Psoas muscle (tissue), 8 donors: ENCODE data around the gene CCDC12. TPM values are rescaled to one million over a fixed set of nuclear protein-coding genes. Genes with fewer than 3 reads are reported as not detected.
A peak's percentile ranks its signal among the peaks of the same experiment; 100 is the strongest.

Experiments used
- ATAC-seq, 4 donors: fragments of 200-7000 bp; cut with Tn5 transposase; one replicate each; pipeline ENCODE4 v1.9.1; 2020; ENCODE audit warnings: moderate library complexity in 3 of 4, mild to moderate bottlenecking in 2 of 4
- DNase-seq, 2 donors: peaks; one replicate each; pipeline ENCODE4 v3.0.0-alpha.2; 2020
- H3K27ac ChIP-seq: fragments of 200-600 bp; one replicate; pipeline ENCODE4 v1.8.0; 2022
- H3K27me3 ChIP-seq, 3 donors: fragments of 200-600 bp in 1 of 3; one replicate each; pipeline versions ENCODE4 v1.6.1 to v1.8.0; 2013 to 2022; ENCODE audit warnings: low read length in 2 of 3, mild to moderate bottlenecking in 2 of 3, moderate library complexity in 1 of 3; ENCODE audit not compliant: insufficient read depth in 3 of 3
- H3K36me3 ChIP-seq, 2 donors: fragments of 200-600 bp in 1 of 2; one replicate each; pipeline versions ENCODE4 v1.6.1 to v1.8.0; 2013 to 2022; ENCODE audit warnings: low read depth in 1 of 2, mild to moderate bottlenecking in 1 of 2, moderate library complexity in 1 of 2; ENCODE audit not compliant: insufficient read depth in 1 of 2
- H3K4me1 ChIP-seq: fragments of 200-600 bp; one replicate; pipeline ENCODE4 v1.8.0; 2022
- H3K4me3 ChIP-seq: fragments of 200-600 bp; one replicate; pipeline ENCODE4 v1.8.0; 2022; ENCODE audit warnings: mild to moderate bottlenecking
- H3K9me3 ChIP-seq: fragments of 200-600 bp; one replicate; pipeline ENCODE4 v1.8.0; 2022
- CTCF ChIP-seq: fragments of 200-600 bp; IDR thresholded peaks from one replicate; pipeline ENCODE4 v1.8.0; 2022; ENCODE audit warnings: antibody characterized with exemption
- WGBS, 3 donors: extraction: QIAGEN DNeasy Blood & Tissue Kit; methylation state at CpG; one replicate each; pipeline versions ENCODE4 v1.1.6 to v1.1.7; 2013; 5-methylcytosine and 5-hydroxymethylcytosine counted together
- intact Hi-C, 2 donors: fragments of 100-400 bp; cut with DNase I; formaldehyde crosslinking; loops; one replicate each; pipeline versions ENCODE4 v1.11.0 to v1.14.2; 2022
- polyA plus RNA-seq, 3 donors: library from polyadenylated mRNA; stranded (reverse); fragments of 200-250 nt; gene quantifications; one replicate each; pipeline ENCODE4 v1.2.3, GENCODE V29; 2013
- total RNA-seq, 4 donors: library from RNA; stranded (reverse); fragmentation: NEBNext Ultra II Directional in 2 of 4; extraction: Animal tissue kit (Norgen Biotek cat#: 25700) in 2 of 4; gene quantifications; one replicate each; pipeline versions ENCODE4 v1.2.1 to v1.2.4, GENCODE V29; 2021 to 2023
- donor health status: healthy with polysubstance abuse.
- donor health status: DM: no; HTN: no; CAD: no; lungs with moderate emphysema.
- donor health status: Bipolar disorder and iron deficiency.
- donor health status: healthy.
- donor health status: DM: yes; HTN: yes; CAD: no.
- donor health status: DM: no; HTN: no; CAD: no.
- donor health status: DM: no; HTN: no; CAD: no.
- donor health status: DM: yes; HTN: yes; CAD: no.

CCDC12 gene
- total and polyA plus RNA-seq, 7 donors: 25.1 to 69.8 (median 36.4) TPM

GRCh38 chr3:46998121-46998851 lies 21.7 kb upstream of the CCDC12 start:
- Histone ChIP-seq H3K4me1 (no peaks in the 10 kb centered on the region), H3K27ac (no peak overlapping the region), H3K36me3 (peaks cover 0 to 41% of the 10 kb centered on the region in 2 donors), H3K27me3 (no peaks in the 10 kb centered on the region), H3K4me3 (no peak overlapping the region), H3K9me3 (no peaks in the 10 kb centered on the region)
- TF ChIP-seq CTCF: peak; percentile 78
- intact Hi-C loops: loop anchor here (2.0 to 10.0 kb wide), 4 partner anchors 73 to 293 kb away; partner anchors contain the start of gene TMIE (in 1 of the 2)
- DNase-seq (peak; percentile 77 to 90), ATAC-seq (peak; percentile 83 to 95 (median 85))
- 63 to 75% (median 67%) methylated on average over 26 to 27 of the region's 27 CpGs for WGBS, 3 donors

GRCh38 chr3:46997453-46998091 lies 21.0 kb upstream of the CCDC12 start:
- no peak for ATAC-seq
- DNase-seq: peak; percentile 12 to 37
- WGBS, 3 donors: 79 to 85% (median 80%) methylated on average over 13 of the region's 13 CpGs
- intact Hi-C loops: loop anchor here (2.0 to 10.0 kb wide), 4 partner anchors 73 to 293 kb away; partner anchors contain the start of gene TMIE (in 1 of the 2)
- Histone ChIP-seq H3K27me3 (no peaks in the 10 kb centered on the region), H3K4me3 (no peak overlapping the region), H3K27ac (no peak overlapping the region), H3K9me3 (no peaks in the 10 kb centered on the region), H3K36me3 (peaks cover 0 to 37% of the 10 kb centered on the region in 2 donors), H3K4me1 (no peaks in the 10 kb centered on the region)
- no peak for TF ChIP-seq CTCF

GRCh38 chr3:46996689-46997452 lies 20.3 kb upstream of the CCDC12 start:
- Histone ChIP-seq H3K27me3 (no peaks in the 10 kb centered on the region), H3K4me3 (no peak overlapping the region), H3K27ac (no peak overlapping the region), H3K4me1 (no peaks in the 10 kb centered on the region), H3K9me3 (no peaks in the 10 kb centered on the region), H3K36me3 (peaks cover 0 to 32% of the 10 kb centered on the region in 2 donors)
- ATAC-seq (no peak), DNase-seq (peak; percentile 12 to 38)
- WGBS, 3 donors: 78 to 81% (median 78%) methylated on average over 12 of the region's 12 CpGs
- no peak for TF ChIP-seq CTCF
- intact Hi-C loops: loop anchor here in 1 of 2 donors (5.0 to 10.0 kb wide), 2 partner anchors 75 to 292 kb away; partner anchors contain the start of gene TMIE

GRCh38 chr3:46995901-46996562 lies 19.5 kb upstream of the CCDC12 start:
- Histone ChIP-seq H3K27ac (no peak overlapping the region), H3K27me3 (no peaks in the 10 kb centered on the region), H3K9me3 (no peaks in the 10 kb centered on the region), H3K36me3 (peaks cover 0 to 23% of the 10 kb centered on the region in 2 donors), H3K4me1 (no peaks in the 10 kb centered on the region), H3K4me3 (no peak overlapping the region)
- DNase-seq (peak; percentile 12 to 46), ATAC-seq (no peak)
- TF ChIP-seq CTCF: no peak
- intact Hi-C loops: loop anchor here in 1 of 2 donors (5.0 to 10.0 kb wide), 2 partner anchors 74 to 291 kb away; partner anchors contain the start of gene TMIE
- WGBS, 3 donors: 92 to 93% (median 92%) methylated on average over 20 to 22 of the region's 22 CpGs
